Fibroblast of lung (primary cell): ENCODE measurements around the gene CSE1L.

ENCODE experiments used
- CTCF ChIP-seq, 2 donors: IDR thresholded peaks in 1 of 2; conservative IDR thresholded peaks in 1 of 2; 1 replicate in 1 of 2; 2 replicates in 1 of 2; pipeline ENCODE4 v1.5.1; 2011 to 2012; ENCODE audit warnings: low read length in 2 of 2, control low read depth in 1 of 2, inconsistent platforms in 1 of 2, low read depth in 1 of 2, mild to moderate bottlenecking in 1 of 2
- EZH2 ChIP-seq: IDR thresholded peaks from 2 replicates; pipeline ENCODE4 v1.5.1; 2012; ENCODE audit warnings: low read length, control low read depth, mild to moderate bottlenecking; ENCODE audit errors: missing control alignments

- TF ChIP-seq EZH2 (no peak), CTCF (conservative IDR thresholded peaks at IDR 0.05 in 1 of 2, IDR thresholded peaks at IDR 0.05 in 1 of 2; ENCODE audit: low read depth in 1 of 2, low read length in 2 of 2) (no peak)
Measured at GRCh38 chr20:49097159-49097558, 51.0 kb downstream of the CSE1L start.
